ENCODE results near the gene NECAB2.

Gene NECAB2

GRCh38 chr16:83981799-83982198, 13.8 kb downstream of the NECAB2 start:
- Histone ChIP-seq H3K27me3 (ENCODE audit: insufficient read depth, poor library complexity, severe bottlenecking) (peaks cover 3% of the 10 kb centered on the region), H3K27ac (replicated peaks) (no peak overlapping the region), H3K4me3 (replicated peaks; ENCODE audit: insufficient read depth, low read length) (no peak overlapping the region)
- no peak for DNase-seq (ENCODE audit: low read depth in 1 of 2, low spot score in 1 of 2)
- TF ChIP-seq POLR2AphosphoS5 (IDR thresholded peaks at IDR 0.05; ENCODE audit: low read depth), result no peak
- TF ChIP-seq GABPA (IDR thresholded peaks at IDR 0.05; ENCODE audit: low read depth), result no peak
- TF ChIP-seq, protein P1, sequence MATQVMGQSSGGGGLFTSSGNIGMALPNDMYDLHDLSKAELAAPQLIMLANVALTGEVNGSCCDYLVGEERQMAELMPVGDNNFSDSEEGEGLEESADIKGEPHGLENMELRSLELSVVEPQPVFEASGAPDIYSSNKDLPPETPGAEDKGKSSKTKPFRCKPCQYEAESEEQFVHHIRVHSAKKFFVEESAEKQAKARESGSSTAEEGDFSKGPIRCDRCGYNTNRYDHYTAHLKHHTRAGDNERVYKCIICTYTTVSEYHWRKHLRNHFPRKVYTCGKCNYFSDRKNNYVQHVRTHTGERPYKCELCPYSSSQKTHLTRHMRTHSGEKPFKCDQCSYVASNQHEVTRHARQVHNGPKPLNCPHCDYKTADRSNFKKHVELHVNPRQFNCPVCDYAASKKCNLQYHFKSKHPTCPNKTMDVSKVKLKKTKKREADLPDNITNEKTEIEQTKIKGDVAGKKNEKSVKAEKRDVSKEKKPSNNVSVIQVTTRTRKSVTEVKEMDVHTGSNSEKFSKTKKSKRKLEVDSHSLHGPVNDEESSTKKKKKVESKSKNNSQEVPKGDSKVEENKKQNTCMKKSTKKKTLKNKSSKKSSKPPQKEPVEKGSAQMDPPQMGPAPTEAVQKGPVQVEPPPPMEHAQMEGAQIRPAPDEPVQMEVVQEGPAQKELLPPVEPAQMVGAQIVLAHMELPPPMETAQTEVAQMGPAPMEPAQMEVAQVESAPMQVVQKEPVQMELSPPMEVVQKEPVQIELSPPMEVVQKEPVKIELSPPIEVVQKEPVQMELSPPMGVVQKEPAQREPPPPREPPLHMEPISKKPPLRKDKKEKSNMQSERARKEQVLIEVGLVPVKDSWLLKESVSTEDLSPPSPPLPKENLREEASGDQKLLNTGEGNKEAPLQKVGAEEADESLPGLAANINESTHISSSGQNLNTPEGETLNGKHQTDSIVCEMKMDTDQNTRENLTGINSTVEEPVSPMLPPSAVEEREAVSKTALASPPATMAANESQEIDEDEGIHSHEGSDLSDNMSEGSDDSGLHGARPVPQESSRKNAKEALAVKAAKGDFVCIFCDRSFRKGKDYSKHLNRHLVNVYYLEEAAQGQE (IDR thresholded peaks at IDR 0.05; ENCODE audit: insufficient replicate concordance, low read depth), result no peak
- TF ChIP-seq, protein P2, sequence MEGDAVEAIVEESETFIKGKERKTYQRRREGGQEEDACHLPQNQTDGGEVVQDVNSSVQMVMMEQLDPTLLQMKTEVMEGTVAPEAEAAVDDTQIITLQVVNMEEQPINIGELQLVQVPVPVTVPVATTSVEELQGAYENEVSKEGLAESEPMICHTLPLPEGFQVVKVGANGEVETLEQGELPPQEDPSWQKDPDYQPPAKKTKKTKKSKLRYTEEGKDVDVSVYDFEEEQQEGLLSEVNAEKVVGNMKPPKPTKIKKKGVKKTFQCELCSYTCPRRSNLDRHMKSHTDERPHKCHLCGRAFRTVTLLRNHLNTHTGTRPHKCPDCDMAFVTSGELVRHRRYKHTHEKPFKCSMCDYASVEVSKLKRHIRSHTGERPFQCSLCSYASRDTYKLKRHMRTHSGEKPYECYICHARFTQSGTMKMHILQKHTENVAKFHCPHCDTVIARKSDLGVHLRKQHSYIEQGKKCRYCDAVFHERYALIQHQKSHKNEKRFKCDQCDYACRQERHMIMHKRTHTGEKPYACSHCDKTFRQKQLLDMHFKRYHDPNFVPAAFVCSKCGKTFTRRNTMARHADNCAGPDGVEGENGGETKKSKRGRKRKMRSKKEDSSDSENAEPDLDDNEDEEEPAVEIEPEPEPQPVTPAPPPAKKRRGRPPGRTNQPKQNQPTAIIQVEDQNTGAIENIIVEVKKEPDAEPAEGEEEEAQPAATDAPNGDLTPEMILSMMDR (IDR thresholded peaks at IDR 0.05; ENCODE audit: insufficient read depth, low read length), result no peak
- TF ChIP-seq SPI1 (IDR thresholded peaks at IDR 0.05; ENCODE audit: borderline replicate concordance, low read depth), result no peak

DNA sequence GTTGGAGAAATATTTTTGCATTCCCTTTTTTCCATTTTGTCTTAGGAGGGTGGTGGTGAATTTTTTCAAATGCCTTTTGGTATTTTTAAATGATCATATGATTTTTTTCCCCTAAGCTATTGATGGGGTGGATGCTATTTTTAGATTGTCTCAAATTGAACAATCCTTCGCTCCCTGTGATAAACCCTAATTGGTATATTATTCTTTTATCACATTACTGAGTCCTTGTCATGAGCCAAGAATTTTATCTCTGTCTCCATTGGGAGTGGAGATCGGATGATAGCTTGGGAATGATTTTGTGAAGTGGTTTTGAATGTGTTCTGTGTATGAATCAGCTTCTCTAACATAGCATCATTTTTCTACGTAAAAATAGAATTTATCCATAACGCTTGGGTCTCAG, 15.4 kb downstream of the NECAB2 start:
- Histone ChIP-seq H3K27me3 (ENCODE audit: insufficient read depth, poor library complexity, severe bottlenecking) (peaks cover 3% of the 10 kb centered on the region), H3K27ac (replicated peaks) (no peak overlapping the region), H3K4me3 (replicated peaks; ENCODE audit: insufficient read depth, low read length) (no peak overlapping the region)
- DNase-seq (ENCODE audit: low read depth in 1 of 2, low spot score in 1 of 2), result no peak
- TF ChIP-seq GABPA (IDR thresholded peaks at IDR 0.05; ENCODE audit: low read depth), result no peak
- TF ChIP-seq SPI1 (IDR thresholded peaks at IDR 0.05; ENCODE audit: borderline replicate concordance, low read depth), result no peak
- TF ChIP-seq POLR2AphosphoS5 (IDR thresholded peaks at IDR 0.05; ENCODE audit: low read depth), result no peak
- TF ChIP-seq, protein P2 (IDR thresholded peaks at IDR 0.05; ENCODE audit: insufficient read depth, low read length), result no peak
- TF ChIP-seq, protein P1 (IDR thresholded peaks at IDR 0.05; ENCODE audit: insufficient replicate concordance, low read depth), result no peak

GRCh38 chr16:83989300-83989699, 21.3 kb downstream of the NECAB2 start:
- Histone ChIP-seq H3K27ac (replicated peaks) (no peak overlapping the region), H3K27me3 (ENCODE audit: insufficient read depth, poor library complexity, severe bottlenecking) (peaks cover 3% of the 10 kb centered on the region), H3K4me3 (replicated peaks; ENCODE audit: insufficient read depth, low read length) (no peak overlapping the region)
- TF ChIP-seq, protein P1 (IDR thresholded peaks at IDR 0.05; ENCODE audit: insufficient replicate concordance, low read depth), result no peak
- TF ChIP-seq, protein P2 (IDR thresholded peaks at IDR 0.05; ENCODE audit: insufficient read depth, low read length), result no peak
- TF ChIP-seq POLR2AphosphoS5 (IDR thresholded peaks at IDR 0.05; ENCODE audit: low read depth), result no peak
- DNase-seq (ENCODE audit: low read depth in 1 of 2, low spot score in 1 of 2), result no peak
